ENCODE results near the gene CCDC81. TPM values are rescaled to one million over a fixed set of nuclear protein-coding genes. Genes with fewer than 3 reads are reported as not detected.

The CCDC81 gene
- total RNA-seq, 4 donors from 2014 or later = 0.51 to 1.1 TPM; not detected in 2

DNA sequence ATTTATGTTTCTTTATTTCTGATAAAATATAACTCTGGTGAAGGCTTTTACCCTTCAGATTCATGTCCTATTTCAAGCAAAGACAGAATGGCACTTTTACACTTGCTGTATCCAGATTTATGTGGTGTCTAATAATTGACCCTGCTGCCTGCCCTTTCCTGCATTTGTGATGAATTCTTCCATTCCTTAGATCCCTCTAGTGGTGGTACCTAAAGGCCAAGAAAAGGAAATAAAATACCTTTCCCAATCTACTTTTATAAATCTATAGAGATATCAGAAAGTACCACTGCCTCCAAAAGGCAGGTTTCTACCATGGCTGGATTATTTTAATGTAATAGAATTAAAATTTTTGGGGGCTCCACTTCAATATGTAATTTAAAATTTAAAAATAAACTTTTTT lies 34.2 kb downstream of the CCDC81 start:
- TF ChIP-seq, protein P1, sequence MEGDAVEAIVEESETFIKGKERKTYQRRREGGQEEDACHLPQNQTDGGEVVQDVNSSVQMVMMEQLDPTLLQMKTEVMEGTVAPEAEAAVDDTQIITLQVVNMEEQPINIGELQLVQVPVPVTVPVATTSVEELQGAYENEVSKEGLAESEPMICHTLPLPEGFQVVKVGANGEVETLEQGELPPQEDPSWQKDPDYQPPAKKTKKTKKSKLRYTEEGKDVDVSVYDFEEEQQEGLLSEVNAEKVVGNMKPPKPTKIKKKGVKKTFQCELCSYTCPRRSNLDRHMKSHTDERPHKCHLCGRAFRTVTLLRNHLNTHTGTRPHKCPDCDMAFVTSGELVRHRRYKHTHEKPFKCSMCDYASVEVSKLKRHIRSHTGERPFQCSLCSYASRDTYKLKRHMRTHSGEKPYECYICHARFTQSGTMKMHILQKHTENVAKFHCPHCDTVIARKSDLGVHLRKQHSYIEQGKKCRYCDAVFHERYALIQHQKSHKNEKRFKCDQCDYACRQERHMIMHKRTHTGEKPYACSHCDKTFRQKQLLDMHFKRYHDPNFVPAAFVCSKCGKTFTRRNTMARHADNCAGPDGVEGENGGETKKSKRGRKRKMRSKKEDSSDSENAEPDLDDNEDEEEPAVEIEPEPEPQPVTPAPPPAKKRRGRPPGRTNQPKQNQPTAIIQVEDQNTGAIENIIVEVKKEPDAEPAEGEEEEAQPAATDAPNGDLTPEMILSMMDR (IDR thresholded peaks at IDR 0.05; ENCODE audit: low read depth) = no peak

DNA sequence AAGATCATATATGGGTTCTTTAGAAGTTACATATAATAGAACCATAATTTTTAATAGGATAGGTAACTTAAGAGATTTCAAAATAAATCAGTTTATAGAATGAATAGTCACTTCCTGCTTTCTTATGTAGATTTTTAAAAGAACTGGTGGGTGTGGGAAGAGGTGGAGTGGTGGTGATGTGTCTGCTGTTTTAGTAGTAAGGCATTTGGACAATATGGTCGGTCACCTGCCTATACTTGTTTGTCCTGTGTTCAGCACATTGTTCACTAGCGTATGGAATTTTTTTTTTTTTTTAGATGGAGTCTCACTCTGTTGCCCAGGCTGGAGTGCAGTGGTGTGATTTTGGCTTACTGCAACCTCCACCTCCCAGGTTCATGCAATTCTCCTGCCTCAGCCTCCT lies 39.3 kb downstream of the CCDC81 start:
- TF ChIP-seq, protein P1 (IDR thresholded peaks at IDR 0.05; ENCODE audit: low read depth) = no peak

DNA sequence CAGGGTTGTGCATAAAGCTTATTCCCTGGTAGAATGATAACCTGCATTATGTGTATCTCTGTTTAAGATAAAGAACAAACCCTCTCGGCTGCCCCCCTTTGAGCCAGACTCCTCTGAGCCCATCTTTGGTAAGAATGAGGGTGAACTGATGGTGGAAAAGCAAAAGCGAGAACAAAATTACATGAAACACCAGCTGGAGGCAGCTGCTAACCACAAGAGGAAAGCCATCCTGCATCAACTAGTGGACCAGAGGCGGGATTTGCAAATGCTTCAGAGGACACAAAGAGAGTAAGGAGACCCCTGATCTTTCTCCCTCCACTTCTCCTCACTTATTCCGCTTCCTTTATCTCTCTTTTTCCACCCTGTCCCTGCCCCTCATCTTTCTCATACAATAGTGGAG lies 40.3 kb downstream of the CCDC81 start:
- TF ChIP-seq, protein P1 (IDR thresholded peaks at IDR 0.05; ENCODE audit: low read depth) = no peak

DNA sequence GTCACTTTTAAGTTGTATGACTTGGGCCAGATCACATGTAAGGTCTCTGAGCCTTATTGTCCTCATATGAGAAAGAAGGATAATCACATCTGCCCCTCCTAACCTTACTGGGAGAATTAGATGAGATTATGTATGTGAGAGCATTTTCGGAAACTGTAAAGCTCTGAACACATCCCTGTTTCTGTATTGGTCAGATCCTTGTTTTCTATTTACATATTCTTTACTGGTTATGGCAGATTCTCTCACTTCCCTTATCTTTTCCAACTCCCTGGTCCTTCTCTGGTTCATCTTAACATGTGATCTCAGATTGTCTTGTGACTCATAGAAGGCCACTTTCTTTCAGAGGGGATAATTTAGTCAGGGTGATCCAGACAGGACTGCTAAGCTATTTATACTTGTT lies 41.8 kb downstream of the CCDC81 start:
- TF ChIP-seq, protein P1 (IDR thresholded peaks at IDR 0.05; ENCODE audit: low read depth) = no peak

DNA sequence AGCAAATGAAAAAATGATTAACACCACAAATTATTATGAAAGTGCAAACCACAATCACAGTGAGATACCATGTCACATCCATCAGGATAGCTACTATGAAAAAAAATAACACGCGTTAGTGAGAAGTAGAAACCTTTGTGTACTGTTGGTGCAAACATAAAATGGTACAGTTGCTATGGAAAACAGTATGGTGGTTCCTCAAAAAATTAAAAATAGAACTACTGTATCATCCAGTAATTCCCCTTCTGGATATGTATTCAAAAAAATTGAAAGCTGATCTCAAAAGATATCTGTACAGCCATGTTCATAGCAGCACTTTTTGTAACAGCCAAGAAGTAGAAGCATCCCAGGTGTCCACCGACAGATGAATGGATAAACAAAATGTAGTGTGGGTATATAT lies 43.4 kb downstream of the CCDC81 start:
- TF ChIP-seq, protein P1 (IDR thresholded peaks at IDR 0.05; ENCODE audit: low read depth) = no peak

DNA sequence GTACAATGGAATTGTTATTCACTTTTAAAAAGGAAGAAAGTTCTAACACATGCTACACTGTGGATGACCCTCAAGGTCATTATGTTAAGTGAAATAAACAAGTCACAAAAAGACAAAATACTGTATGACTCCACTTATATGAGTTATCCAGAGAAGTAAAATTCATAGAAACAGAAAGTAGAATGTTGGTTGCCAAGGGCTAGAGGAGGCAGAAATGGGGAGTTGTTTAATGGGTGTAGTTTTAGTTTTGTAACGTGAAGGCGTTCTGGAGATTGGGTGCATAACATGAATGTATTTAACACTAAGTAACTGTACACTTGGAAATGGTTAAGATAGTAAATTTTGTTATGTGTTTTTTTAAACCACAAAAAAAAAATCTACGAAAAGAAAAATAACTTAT lies 43.8 kb downstream of the CCDC81 start:
- TF ChIP-seq, protein P1 (IDR thresholded peaks at IDR 0.05; ENCODE audit: low read depth) = no peak

DNA sequence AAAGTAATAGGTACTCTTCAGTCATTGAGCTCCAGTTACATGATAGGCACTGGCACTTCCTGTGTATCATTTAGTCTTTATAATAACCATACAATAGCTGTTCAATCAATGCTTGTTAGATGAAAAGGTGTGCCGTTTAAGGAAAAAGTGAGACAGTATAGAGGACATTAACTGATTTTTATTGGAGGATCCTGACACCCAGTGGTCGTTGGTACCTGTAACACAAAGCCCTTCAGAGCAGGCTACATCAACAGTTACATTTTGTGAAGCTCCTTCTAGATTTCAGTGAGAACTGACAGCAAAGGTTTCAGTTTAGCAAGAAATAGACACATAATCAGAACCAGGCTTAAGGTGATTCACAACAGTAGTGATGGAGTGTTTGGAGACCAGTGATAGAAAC lies 44.2 kb downstream of the CCDC81 start:
- TF ChIP-seq, protein P1 (IDR thresholded peaks at IDR 0.05; ENCODE audit: low read depth) = no peak
